KOPT-K1 (cell line): ENCODE data around the gene FOXN4.

ENCODE experiments used
- H3K27ac ChIP-seq: fragments of 200-600 bp; sonication (generic); 2 replicates; pipeline ENCODE4 v1.5.1; 2016; ENCODE audit warnings: antibody characterized with exemption, mild to moderate bottlenecking, low read depth, low read length; ENCODE audit not compliant: poor library complexity, severe bottlenecking
- H3K36me3 ChIP-seq: fragments of 200-600 bp; sonication (generic); 2 replicates; pipeline ENCODE4 v1.5.1; 2017; ENCODE audit warnings: antibody characterized with exemption, mild to moderate bottlenecking, low read length, moderate library complexity; ENCODE audit not compliant: insufficient read depth
- H3K9me3 ChIP-seq: fragments of 200-600 bp; sonication (generic); 2 replicates; pipeline ENCODE4 v1.5.1; 2017; ENCODE audit warnings: antibody characterized with exemption, low read length, mild to moderate bottlenecking; ENCODE audit not compliant: insufficient read depth, poor library complexity, severe bottlenecking

Gene FOXN4

GRCh38 chr12:109277899-109278762 is 31.0 kb downstream of the FOXN4 start:
- H3K36me3 ChIP-seq = no peaks in the 10 kb centered on the region
- H3K27ac ChIP-seq = no peak overlapping the region
- H3K9me3 ChIP-seq = no peaks in the 10 kb centered on the region

DNA sequence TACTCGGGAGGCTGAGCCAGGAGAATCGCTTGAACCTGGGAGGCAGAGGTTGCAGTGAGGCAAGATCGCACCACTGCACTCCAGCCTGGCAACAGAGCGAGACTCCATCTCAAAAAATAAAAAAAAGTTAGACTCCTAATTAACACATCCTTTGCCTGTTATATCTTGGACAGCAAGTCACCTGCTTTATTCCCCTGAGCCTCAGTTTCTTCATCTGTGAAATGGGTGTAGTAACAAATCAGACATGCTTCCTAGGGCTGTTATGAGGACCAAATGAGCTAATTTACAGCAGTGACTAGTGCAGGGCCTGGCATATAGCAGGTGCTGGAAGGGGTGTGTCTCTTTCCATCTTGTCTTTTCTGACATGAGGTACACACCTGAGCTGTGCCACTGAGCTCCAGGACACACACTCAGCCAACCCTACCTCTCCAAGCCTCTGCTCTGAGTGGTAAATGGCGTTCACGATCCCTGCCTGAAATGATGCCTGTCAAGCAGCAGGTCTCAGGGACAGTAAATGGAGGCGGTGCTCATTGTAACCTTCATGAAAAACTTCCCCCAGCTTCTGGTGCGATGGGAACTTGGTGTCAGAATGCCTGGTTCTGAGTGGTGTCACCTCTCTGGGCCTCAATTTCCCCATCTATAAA is 31.7 kb downstream of the FOXN4 start:
- no peak overlapping the region for H3K27ac ChIP-seq
- no peaks in the 10 kb centered on the region for H3K9me3 ChIP-seq
- no peaks in the 10 kb centered on the region for H3K36me3 ChIP-seq

GRCh38 chr12:109276160-109276559 is 32.9 kb downstream of the FOXN4 start:
- H3K36me3 ChIP-seq = no peaks in the 10 kb centered on the region
- no peaks in the 10 kb centered on the region for H3K9me3 ChIP-seq
- no peak overlapping the region for H3K27ac ChIP-seq

- H3K9me3 ChIP-seq = no peaks in the 10 kb centered on the region
- H3K27ac ChIP-seq = no peak overlapping the region
- no peaks in the 10 kb centered on the region for H3K36me3 ChIP-seq
Measured at GRCh38 chr12:109275173-109275572, 33.9 kb downstream of the FOXN4 start.

DNA sequence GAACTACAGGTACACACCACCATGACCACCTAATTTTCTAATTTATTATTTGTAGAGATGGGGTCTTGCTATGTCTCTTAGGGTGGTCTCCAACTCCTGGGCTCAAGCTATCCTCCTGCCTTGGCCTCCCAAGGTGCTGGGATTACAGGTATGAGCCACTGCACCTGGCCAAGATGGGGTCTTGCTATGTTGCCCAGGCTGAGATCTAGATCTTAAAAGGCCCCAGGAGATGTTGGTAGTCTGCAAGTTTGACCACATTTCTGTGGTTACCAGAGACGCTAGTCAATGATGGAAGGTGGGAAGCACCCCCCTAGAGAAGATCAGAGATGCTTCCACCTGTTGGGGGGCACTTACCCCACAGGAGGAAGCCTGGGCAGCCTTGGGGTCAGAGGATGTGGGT is 34.7 kb downstream of the FOXN4 start:
- Histone ChIP-seq H3K27ac (no peak overlapping the region), H3K9me3 (no peaks in the 10 kb centered on the region), H3K36me3 (no peaks in the 10 kb centered on the region)

GRCh38 chr12:109273354-109273753 is 35.7 kb downstream of the FOXN4 start:
- no peaks in the 10 kb centered on the region for H3K36me3 ChIP-seq
- no peaks in the 10 kb centered on the region for H3K9me3 ChIP-seq
- H3K27ac ChIP-seq = no peak overlapping the region

- Histone ChIP-seq H3K9me3 (no peaks in the 10 kb centered on the region), H3K27ac (no peak overlapping the region), H3K36me3 (no peaks in the 10 kb centered on the region)
Measured at GRCh38 chr12:109271418-109271817, 37.7 kb downstream of the FOXN4 start.

DNA sequence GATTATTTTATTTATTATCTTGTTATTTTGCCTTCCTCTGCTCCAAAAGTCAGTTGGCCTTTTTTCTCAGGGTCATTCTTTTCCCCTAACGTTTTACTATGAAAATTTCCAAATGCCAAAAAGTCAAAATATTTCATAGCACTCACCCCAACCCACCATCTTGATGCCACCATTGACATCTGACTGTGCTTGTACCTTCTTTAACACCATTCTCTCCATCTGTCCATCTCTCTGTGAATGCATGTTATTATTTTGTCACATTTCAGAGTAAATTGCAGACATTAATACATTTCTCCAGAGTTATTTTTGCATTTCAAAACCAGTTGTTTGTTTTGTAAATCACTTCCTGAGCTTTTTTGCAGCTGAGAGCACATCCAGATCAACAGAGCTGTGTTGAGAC is 38.6 kb downstream of the FOXN4 start:
- Histone ChIP-seq H3K27ac (no peak overlapping the region), H3K36me3 (no peaks in the 10 kb centered on the region), H3K9me3 (no peaks in the 10 kb centered on the region)

DNA sequence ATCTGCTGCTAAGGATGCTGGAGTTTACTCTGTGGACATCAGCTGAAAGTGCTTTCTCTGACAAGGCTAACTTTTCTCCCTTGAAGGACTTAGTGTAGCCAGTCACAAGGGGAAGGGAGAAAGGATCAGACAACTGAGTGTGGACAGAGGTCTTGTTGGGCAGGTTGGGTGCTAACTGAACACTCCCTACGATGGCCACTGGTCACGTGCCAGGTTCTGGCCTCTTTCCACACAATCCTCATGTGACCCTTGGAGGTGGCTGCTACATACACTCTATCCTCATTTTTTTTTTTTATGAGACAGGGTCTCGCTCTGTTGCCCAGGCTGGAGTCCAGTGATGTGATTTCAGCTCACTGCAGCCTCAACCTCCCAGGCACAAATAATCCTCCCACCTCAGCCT is 39.7 kb downstream of the FOXN4 start:
- H3K27ac ChIP-seq = no peak overlapping the region
- H3K9me3 ChIP-seq = no peaks in the 10 kb centered on the region
- no peaks in the 10 kb centered on the region for H3K36me3 ChIP-seq

DNA sequence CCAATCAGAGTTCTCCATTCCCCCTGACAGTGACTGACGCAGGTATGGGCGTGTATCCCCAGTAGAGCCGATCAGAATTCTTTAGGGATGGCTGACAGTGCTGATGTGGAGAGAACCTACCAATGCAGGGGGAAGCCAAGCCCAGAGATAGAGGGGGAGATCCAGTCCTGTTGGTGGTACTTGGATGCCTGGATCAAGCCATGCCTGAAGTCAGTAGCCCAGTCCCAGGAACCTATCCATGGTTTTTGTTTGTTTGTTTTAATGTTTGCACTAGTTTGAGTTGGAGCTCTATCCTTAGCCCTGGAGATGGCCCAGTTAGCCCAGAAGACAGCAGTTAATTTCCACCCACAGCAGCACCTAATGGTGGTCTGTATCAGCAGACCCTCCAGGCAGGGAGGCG is 40.2 kb downstream of the FOXN4 start:
- H3K9me3 ChIP-seq = no peaks in the 10 kb centered on the region
- no peak overlapping the region for H3K27ac ChIP-seq
- no peaks in the 10 kb centered on the region for H3K36me3 ChIP-seq

DNA sequence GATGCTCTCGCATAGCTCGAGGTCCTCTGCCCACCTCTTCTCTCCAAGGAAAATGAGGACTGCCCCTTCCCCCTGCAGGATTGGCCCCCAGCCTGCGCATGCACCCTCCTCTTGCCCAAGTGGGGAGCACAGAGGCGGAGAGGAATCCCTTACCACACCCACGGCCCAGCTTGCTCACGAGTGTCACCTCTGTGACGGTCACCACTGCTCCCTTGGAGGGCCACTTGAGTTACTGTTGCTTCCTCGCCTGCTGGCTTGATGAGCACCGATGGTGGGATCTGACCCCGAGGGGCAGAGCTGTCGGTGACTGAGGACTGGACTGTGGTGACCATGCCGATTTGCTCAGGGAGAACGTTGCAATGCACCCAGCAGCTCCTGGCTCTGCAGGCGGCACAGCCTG is 41.7 kb downstream of the FOXN4 start:
- no peaks in the 10 kb centered on the region for H3K9me3 ChIP-seq
- no peaks in the 10 kb centered on the region for H3K36me3 ChIP-seq
- H3K27ac ChIP-seq = no peak overlapping the region

- no peaks in the 10 kb centered on the region for H3K36me3 ChIP-seq
- H3K27ac ChIP-seq = no peak overlapping the region
- H3K9me3 ChIP-seq = no peaks in the 10 kb centered on the region
Measured at GRCh38 chr12:109266106-109266879, 42.8 kb downstream of the FOXN4 start.

GRCh38 chr12:109264943-109265650 is 44.0 kb downstream of the FOXN4 start:
- no peak overlapping the region for H3K27ac ChIP-seq
- H3K36me3 ChIP-seq = no peaks in the 10 kb centered on the region

DNA sequence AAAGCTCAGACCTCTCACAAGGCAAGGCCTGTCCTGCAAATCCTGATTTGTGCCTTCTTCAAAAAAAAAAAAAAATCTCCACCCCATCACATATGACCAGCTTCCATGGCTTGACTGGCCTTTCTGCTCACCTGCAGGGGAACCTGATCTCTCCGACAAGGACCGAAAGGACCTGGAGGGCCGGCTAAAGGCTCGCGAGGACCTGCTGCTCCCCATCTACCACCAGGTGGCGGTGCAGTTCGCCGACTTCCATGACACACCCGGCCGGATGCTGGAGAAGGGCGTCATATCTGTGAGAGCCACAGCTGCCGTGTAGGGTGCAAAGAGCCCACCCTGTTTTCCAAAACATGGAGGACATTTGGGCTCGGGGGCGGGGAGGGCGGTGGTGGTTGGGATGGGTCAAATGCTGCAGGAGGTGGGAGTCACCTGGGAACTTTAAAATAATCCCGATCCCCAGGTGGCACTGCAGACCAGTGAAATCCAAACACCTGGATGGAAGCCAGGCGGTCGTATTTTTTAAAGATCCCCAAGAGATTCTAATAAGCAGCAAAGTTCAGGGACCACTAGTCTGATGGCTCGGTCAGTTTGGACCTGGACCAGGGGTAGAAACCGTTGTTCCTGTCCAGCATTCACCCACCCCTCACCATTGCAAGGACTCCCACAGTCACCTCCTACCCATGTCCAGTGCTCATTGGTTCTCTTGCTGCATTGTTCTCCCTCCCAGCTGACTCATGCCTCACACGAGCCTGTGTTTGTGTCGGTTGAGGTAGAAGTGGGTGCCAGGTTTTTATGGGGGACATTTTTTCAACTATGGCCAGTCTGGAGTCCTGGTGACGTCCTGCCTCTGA is 44.8 kb downstream of the FOXN4 start:
- H3K9me3 ChIP-seq = no peaks in the 10 kb centered on the region
- no peaks in the 10 kb centered on the region for H3K36me3 ChIP-seq
- H3K27ac ChIP-seq = no peak overlapping the region

More at GRCh38 chr12:109264943-109265650, 44.0 kb downstream of the FOXN4 start:
- H3K9me3 ChIP-seq = no peaks in the 10 kb centered on the region
